SU-DHL-6 (cell line): ENCODE results near the gene CDC16.
A peak's percentile ranks its signal among the peaks of the same experiment; 100 is the strongest.

ENCODE experiments used
- H2AFZ ChIP-seq: fragments of 200-600 bp; sonication (generic); 2 replicates; pipeline ENCODE4 v1.6.1; 2014; ENCODE audit warnings: low read depth, mild to moderate bottlenecking, moderate library complexity, mixed read lengths, antibody characterized with exemption, low read length; ENCODE audit not compliant: severe bottlenecking
- H3F3A ChIP-seq: fragments of 200-600 bp; shearing (Covaris generic); 2 replicates; pipeline ENCODE4 v1.6.0; 2016; ENCODE audit warnings: antibody characterized with exemption, mild to moderate bottlenecking; ENCODE audit not compliant: insufficient read depth
- H3K27ac ChIP-seq: fragments of 200-600 bp; sonication (generic); 2 replicates; pipeline ENCODE4 v1.5.1; 2016; ENCODE audit warnings: low read depth, mild to moderate bottlenecking, low read length, moderate library complexity, mixed read lengths
- H3K27me3 ChIP-seq: fragments of 200-600 bp; sonication (generic), shearing (Covaris generic); 2 replicates; pipeline ENCODE4 v1.6.0; 2014; ENCODE audit warnings: mild to moderate bottlenecking, low read length
- H3K36me3 ChIP-seq: fragments of 200-600 bp; sonication (generic); 2 replicates; pipeline ENCODE4 v1.6.1; 2014; ENCODE audit warnings: mild to moderate bottlenecking, low read length, mixed read lengths
- H3K4me2 ChIP-seq: fragments of 300-600, 200-600 bp; shearing (Covaris generic), sonication (generic); 2 replicates; pipeline ENCODE4 v1.6.0; 2014; ENCODE audit warnings: low read length, low read depth, mild to moderate bottlenecking; ENCODE audit not compliant: poor library complexity, severe bottlenecking
- H3K4me3 ChIP-seq: fragments of 200-600 bp; sonication (generic); 2 replicates; pipeline ENCODE4 v1.5.1; 2014; ENCODE audit warnings: antibody characterized with exemption, low read length, mild to moderate bottlenecking, mixed read lengths; ENCODE audit not compliant: insufficient read depth, poor library complexity, severe bottlenecking
- H3K79me2 ChIP-seq: fragments of 200-600 bp; sonication (generic); 2 replicates; pipeline ENCODE4 v1.6.1; 2014; ENCODE audit warnings: mild to moderate bottlenecking, low read length, moderate library complexity; ENCODE audit not compliant: insufficient read depth
- H3K9ac ChIP-seq: fragments of 200-600 bp; sonication (generic); 2 replicates; pipeline ENCODE4 v1.7.0; 2014; ENCODE audit warnings: mild to moderate bottlenecking, low read length
- H3K9me2 ChIP-seq: fragments of 200-600 bp; sonication (generic); replicated peaks from 2 replicates; pipeline ENCODE4 v1.6.1; 2014; ENCODE audit warnings: low read length; ENCODE audit not compliant: insufficient read depth
- H3K9me3 ChIP-seq: fragments of 200-600 bp; sonication (generic); 2 replicates; pipeline ENCODE4 v1.6.1; 2014; ENCODE audit warnings: low read length, mixed read lengths; ENCODE audit not compliant: insufficient read depth
- H4K20me1 ChIP-seq: fragments of 200-600 bp; sonication (generic); 2 replicates; pipeline ENCODE4 v1.6.1; 2014; ENCODE audit warnings: low read depth, mild to moderate bottlenecking, antibody characterized with exemption, low read length, moderate library complexity, mixed read lengths
- CTCF ChIP-seq: fragments of 200-600 bp; sonication (generic); IDR thresholded peaks from one replicate; pipeline ENCODE4 v1.5.1; 2017; ENCODE audit warnings: antibody characterized with exemption, mild to moderate bottlenecking, low read length, moderate library complexity; ENCODE audit not compliant: insufficient read depth, poor library complexity, severe bottlenecking
- EZH2phosphoT487 ChIP-seq: fragments of 200-600 bp; sonication (generic), shearing (Covaris generic); conservative IDR thresholded peaks from 2 replicates; pipeline ENCODE4 v1.6.1; 2018; ENCODE audit warnings: mild to moderate bottlenecking, antibody characterized with exemption, low read length, moderate library complexity, mixed read lengths

Gene CDC16

GRCh38 chr13:114313061-114313860, 78.6 kb downstream of the CDC16 start:
- Histone ChIP-seq H3K27me3 (no peaks in the 10 kb centered on the region), H3K4me3 (peak overlapping the region; percentile 59), H3K27ac (peak overlapping the region; percentile 90), H3K9ac (peak overlapping the region; percentile 90), H3F3A (peaks cover 31% of the 10 kb centered on the region), H3K79me2 (peaks cover 46% of the 10 kb centered on the region), H3K4me2 (peak overlapping the region; percentile 91), H4K20me1 (peaks cover 8% of the 10 kb centered on the region), H3K36me3 (no peaks in the 10 kb centered on the region), H2AFZ (peak overlapping the region; percentile 59), H3K9me2 (no peaks in the 10 kb centered on the region), H3K9me3 (no peaks in the 10 kb centered on the region)
- no peak for TF ChIP-seq CTCF
- no peak for TF ChIP-seq EZH2phosphoT487

- Histone ChIP-seq H3K27ac (peak within 1 kb of the TSS; percentile 90), H3K4me2 (peak within 1 kb of the TSS; percentile 91), H3K36me3 (no peaks in the 10 kb centered on the region), H3K79me2 (peaks cover 56% of the 10 kb centered on the region), H3K27me3 (no peaks in the 10 kb centered on the region), H3F3A (peaks cover 31% of the 10 kb centered on the region), H2AFZ (peak within 1 kb of the TSS; percentile 59), H3K9ac (peak within 1 kb of the TSS; percentile 90), H3K4me3 (peak within 1 kb of the TSS; percentile 59), H3K9me2 (no peaks in the 10 kb centered on the region), H3K9me3 (no peaks in the 10 kb centered on the region), H4K20me1 (peaks cover 18% of the 10 kb centered on the region)
- TF ChIP-seq CTCF (no peak), EZH2phosphoT487 (no peak)
Observed at GRCh38 chr13:114314074-114314912, 79.6 kb downstream of the CDC16 start, which contains the start of gene CHAMP1. TSS of gene CHAMP1 (plus strand) at chr13:114314503. CDS start at chr13:114323843, 9,340 bp downstream.

- Histone ChIP-seq H3K9me2 (no peaks in the 10 kb centered on the region), H3K9ac (peak overlapping the region; percentile 90), H3K4me3 (peak overlapping the region; percentile 59), H2AFZ (no peak overlapping the region), H3K27me3 (no peaks in the 10 kb centered on the region), H3F3A (peaks cover 31% of the 10 kb centered on the region), H3K36me3 (no peaks in the 10 kb centered on the region), H3K4me2 (peak overlapping the region; percentile 91), H4K20me1 (peaks cover 22% of the 10 kb centered on the region), H3K9me3 (no peaks in the 10 kb centered on the region), H3K79me2 (peaks cover 65% of the 10 kb centered on the region), H3K27ac (peak overlapping the region; percentile 90)
- TF ChIP-seq CTCF (no peak), EZH2phosphoT487 (no peak)
Observed at GRCh38 chr13:114315074-114315785, 80.5 kb downstream of the CDC16 start.
